GM12873 (cell line): ENCODE data around the gene CAMK2A.

Source experiments
- CTCF ChIP-seq: IDR thresholded peaks from 2 replicates; pipeline ENCODE4 v1.5.1; 2012; ENCODE audit warnings: low read depth, mild to moderate bottlenecking, moderate library complexity, low read length, control low read depth; ENCODE audit not compliant: insufficient read depth; ENCODE audit errors: missing control alignments

Gene CAMK2A

GRCh38 chr5:150189728-150190502 is 99.7 kb downstream of the CAMK2A start, which contains the start of gene SLC6A7:
Gene SLC6A7 (plus strand): TSS chr5:150190062. CDS start chr5:150190328, 266 bp downstream.
- TF ChIP-seq CTCF, result no peak

GRCh38 chr5:150189326-150189725 is 100.2 kb downstream of the CAMK2A start:
- TF ChIP-seq CTCF, result no peak

GRCh38 chr5:150188146-150188842 is 101.3 kb downstream of the CAMK2A start:
- TF ChIP-seq CTCF, result no peak

GRCh38 chr5:150186897-150187296 is 102.7 kb downstream of the CAMK2A start:
- TF ChIP-seq CTCF, result no peak

- no peak for TF ChIP-seq CTCF
Measured at GRCh38 chr5:150186137-150186536, 103.4 kb downstream of the CAMK2A start.

GRCh38 chr5:150184990-150185912 is 104.3 kb downstream of the CAMK2A start:
- TF ChIP-seq CTCF, result no peak
